Bone marrow (tissue), 2 donors: ENCODE results near the gene TMEM30A.

Experiments used
- DNase-seq, 2 donors: peaks; one replicate each; lab custom pipeline; 2025; lab: John Stamatoyannopoulos, UW

Gene TMEM30A

DNA sequence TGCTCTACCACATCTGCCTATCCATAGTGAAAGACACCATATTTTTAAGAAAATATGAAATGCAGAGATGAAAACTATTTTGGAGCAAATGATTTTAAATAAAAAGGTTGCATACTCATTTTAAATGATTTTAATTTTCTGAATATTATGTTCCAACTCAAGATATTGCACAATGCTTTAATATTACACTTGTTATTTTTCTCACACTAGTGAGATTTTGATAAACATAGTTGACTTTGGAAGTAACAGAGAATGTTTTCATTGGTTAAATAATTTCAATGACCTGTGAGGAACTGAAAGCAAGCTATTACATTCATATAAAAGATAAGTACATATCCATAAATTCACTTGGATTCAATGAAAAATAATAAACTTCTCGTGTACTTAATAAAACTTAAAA, 7.2 kb upstream of the TMEM30A start:
- no peak for DNase-seq

DNA sequence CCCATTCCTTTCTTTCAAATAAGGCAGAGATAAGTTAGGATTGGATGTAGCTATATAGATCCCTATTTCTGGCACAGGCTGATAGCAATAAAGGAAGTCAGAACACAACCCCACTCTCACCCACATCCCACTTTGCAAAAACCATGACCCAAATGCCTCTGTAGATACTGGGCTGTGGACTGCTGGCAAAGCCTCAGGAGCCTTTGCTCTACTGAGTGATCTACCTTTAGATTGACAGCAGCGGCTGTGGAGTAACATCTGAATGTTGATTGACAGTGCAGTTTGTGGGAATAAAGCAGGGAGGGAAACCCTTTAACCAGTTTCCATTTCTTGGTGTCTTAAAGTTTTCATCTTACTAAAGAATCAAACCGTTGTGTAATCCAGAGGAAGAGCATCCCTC, 6.7 kb upstream of the TMEM30A start:
- no peak for DNase-seq

DNA sequence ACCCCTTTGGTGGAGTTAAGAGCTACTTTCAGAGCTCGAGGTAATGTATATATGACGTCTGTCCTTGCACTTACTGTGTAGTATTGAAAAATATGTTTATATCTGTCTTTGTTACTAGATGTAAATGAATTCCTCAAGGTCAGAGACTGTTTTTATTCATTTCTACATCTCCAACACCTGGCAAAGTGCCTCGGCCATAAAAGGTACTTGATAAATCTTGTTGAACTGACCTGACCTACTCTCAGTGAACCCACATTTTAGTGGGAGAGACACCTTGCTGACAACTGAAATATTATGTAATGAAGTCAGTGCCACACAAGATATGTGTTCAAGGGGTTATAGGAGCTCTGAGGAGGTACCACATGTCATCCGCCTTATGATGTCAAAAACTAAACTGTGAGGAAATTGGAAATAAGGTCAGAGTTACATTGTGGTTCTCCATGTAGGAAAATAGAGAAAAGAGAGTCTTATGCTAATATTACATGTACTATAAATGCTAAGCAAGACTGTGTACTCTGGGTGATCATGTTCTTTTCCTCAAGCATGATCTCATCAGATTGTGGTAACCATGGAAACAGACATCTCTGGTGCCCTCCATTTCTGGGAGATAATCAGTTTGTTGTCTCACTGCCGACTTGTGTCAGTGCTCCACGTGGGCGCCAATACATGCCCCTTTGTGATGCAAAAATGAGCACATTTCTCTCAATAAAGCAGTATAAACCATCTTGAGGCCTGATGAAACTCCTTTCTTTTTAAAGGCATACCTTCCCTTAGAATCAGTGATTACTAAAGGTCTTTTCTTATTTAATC, 5.7 kb upstream of the TMEM30A start:
- no peak for DNase-seq

DNA sequence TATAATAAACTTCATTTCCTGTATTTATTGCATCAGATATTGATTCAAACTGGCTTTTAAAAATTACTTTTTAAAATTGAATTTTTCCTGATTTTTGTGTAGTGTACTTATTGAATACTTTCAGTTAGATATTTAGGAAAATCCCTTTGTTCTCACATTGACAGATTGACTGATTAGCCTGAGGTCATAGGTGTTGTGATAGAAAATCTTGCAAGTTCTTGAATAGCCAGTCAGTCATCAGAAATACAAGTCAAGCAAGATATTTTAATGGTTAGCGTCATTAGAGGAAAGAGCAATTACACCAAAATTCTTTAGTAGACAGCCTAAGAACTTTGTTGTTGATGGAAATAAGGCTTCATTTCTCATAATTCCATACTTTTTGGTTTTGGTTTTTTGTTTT, 3.4 kb upstream of the TMEM30A start:
- DNase-seq, result no peak

DNA sequence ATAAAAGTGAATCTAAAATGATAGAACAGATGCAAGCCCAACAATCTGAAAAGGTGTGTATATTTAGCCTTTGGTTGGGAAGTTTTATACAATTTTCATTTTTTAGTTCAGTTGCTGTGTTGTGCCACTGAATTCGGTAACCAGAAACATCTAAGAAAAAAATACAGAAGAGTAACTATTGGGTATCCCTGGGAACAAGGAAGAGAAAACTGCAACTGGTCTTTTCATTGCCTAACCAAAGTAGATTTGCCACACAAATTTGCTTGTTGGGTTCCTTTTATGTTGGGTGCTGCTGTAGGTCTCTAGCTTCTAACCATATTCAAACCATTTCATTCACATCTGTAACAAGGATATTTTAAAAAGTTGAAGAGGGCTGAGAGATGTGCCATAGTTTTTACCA, 2.8 kb upstream of the TMEM30A start:
- DNase-seq, result no peak

DNA sequence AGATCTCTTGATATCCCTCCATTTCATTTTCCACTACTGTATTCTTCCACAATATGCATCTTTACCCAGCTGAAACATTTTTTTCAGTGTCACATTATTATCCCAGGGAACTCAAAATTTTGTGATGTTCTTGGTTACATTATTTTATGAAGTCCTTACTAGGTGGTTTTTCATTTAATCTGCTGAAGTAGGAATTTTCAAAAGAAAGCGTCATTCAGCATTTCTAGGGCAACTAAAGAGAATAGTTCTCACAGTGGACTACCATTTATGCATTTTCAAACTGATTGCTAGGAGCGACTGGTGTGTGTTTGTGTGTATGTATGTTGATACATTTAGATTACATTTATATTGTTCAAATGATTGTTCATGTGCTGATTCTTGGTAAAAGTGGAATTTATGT, 2.4 kb upstream of the TMEM30A start:
- no peak for DNase-seq

DNA sequence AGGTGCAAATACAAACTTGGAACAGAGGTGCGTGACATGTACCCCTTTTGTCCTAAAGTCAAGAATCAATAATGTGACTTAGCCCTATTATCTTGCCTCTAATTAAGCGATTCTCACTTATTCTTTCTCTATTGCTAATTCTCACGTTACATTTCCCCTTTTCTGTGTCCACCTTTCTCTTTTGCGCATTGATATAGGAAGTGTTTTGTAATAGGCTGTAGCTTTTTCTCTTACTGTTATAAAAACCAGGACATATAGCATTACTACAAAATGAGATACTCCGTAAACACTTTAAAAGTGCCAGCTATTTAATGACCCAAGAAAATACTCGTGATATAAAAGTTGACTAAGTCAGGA, 669 bp upstream of the TMEM30A start:
- DNase-seq, result peak in 1 of 2 donors; percentile 35

DNA sequence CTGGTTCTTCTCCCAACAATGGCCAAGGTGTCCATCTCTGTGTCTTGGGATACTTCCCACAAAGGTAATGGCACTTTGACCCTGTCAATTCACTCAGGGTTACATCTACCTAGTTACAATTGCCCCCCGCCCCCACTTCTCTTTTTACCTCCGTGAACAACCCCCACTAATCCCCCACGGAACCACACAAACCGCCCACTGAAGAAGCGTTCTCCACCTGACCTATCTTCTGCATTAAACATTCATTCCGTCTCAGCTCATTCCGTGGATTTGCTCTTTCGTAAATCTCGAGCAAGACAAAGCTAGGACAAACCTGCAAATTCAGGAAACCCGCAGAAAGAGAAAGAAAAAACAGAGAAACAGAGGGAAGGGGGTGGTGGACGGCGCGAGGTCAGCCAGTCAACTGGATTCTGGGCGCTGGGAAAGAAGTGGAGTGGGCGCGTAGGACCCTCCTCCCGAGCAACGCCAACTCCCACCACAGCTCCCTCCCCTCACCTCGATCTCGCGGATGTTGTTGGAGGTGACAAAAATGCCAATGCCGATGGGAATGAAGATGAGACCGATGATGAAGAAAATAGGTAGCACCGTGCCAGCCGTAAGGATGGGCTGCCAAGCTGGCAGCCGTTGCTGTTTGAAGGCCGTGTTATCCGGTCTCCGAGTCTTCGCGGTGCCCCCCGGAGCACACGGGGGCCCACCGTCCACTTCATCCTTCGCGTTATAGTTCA, 523 bp downstream of the TMEM30A start:
- DNase-seq, result peak in 1 of 2 donors; percentile 65

DNA sequence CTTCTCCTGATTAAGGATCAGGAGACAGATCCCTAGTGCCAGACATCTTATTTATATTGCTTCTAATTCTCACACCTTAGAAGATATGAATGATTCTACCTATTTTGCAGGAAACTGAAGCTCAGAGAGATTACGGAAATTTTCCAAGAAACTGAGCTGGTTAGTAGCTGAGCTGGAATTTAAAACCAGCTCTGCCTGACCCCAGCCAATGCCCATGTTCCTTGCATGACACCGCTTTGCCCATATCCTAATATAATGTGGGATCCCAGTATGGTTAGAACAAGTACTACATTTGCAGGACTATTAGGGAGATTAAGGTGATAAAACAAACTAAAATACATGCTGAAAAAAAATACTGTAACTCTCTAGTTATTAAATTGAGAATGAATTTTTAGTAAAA, 1.9 kb downstream of the TMEM30A start:
- DNase-seq, result no peak

DNA sequence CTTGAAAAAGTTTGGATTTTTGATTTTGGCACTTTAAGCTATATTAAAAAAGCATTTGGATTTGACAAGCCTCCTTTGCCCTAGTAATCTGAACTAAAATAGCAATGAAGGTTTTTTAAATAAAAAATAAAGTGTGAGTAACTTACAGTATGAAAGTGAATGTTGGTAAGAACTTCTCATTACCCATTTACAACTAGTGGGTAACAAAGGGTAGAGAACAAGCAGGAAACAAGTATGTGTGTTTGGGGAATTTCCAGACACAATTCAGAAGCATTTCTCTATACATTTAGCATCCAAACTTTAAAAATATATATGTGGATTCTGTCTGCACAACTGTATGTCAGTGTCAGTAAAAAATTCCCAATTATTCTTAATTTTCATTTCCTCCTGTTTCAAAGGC, 2.9 kb downstream of the TMEM30A start:
- peak in 1 of 2 donors; percentile 10 for DNase-seq

DNA sequence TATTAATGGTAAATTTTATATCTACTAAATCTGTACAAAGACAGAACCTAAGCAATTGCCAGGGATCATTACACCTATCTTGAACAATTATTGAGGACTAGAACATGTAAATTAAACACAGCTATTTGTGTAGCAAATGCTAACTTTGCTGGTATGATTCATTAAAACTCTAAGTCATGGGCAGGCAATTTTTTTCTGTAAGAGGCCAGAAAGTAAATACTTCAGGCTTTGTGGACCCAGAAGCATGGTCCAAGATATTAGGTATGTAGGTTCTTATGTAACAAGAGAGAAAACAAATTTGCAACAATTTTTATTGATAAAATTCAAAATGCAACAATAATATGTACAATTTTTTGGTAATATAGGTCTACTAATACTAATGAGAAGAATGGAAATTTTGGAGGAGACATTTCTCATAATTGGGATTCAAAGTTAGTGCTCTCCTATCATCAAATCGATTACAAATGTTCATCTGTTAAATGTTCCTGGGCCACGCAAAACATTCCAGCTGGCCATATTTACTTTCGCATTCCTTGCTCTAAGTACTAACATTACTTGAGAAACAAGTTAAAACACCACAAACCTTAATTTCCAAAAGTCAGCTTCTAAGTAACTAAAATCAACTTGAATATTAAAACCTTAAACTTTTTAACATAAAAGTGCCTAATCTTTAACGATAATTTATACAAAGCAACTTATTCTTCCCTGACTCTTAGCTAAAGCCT, 4.3 kb downstream of the TMEM30A start:
- no peak for DNase-seq

DNA sequence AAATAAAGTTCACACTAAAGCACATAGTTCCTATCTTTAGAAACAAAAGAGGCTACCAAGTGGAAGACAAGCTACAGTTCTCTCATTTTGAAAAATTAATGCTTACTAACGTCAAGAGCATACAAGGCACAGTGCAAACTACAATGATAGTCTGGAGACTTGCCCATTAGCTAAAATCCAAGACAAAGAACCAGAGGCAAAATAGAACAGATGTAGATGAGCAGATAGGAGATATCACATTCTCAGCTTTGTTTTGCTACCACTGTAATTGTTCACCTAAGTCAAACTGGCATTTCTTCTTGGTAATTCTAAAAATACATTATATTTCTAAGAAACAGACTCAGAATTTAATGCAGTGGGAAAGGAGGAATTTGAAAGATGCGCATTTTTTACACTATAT, 5.2 kb downstream of the TMEM30A start:
- no peak for DNase-seq

DNA sequence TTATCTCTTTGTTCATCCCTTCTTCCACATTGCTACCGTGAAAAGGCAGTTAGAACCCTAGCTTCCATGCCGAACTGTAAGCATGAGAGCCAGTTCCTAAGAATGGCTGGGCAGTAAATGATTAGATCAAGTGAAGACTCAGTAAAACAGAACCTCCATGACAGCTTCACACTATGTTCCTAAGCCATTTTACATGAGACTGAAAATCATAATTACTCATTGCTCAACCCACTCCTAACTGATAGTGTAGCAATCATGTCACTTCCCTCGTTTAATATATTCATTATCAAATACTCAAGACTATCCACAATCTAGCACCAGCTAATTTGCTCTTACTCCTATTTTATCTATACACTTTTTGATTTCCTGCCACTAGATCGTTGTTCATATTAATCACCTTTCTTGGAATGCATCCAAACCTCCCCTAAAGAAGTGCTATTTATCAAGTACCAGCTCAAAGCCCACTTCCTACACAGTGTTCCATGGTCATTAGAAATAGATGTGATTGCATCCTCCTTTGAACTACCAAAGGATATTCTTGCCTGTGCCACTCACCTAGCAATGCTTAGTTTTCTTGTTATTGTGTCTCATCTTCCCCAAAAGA, 6.0 kb downstream of the TMEM30A start:
- no peak for DNase-seq

DNA sequence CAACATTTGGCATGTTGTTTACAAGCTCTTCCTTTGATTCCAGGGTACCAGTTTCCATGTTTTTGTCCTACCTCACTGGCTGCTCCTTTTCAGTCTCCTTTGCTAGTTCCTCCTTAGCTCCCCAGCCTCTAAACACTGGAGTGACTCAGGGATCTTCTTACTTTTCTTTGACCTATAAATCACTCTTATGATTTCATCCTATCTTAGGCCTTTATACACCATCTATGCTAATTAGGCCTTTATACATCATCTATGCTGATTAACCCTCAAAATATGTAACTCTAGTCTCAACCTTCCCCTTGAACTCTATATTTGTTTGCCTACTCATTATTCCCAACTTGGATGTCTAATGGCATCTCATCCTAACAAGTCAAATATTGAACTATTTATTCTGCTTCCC, 9.5 kb downstream of the TMEM30A start:
- no peak for DNase-seq

DNA sequence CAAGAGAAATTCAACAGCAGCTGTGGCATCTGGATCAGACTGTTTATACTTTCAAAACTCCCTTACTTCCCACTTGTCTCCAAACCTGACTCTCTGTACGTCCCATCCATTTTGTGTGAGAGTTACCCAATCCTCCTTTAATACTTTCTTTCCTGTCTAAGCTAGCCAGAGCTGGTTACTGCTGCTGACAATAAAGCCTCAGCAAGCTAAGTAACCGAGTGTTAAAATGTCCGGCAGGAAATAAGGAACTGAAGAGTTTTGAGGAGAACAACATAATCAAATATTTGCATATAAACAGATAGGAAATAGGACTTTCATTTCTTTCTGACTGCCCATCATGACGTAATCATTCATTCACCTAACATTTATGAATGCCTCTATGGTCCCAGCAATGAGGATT, 11.6 kb downstream of the TMEM30A start:
- DNase-seq, result no peak

DNA sequence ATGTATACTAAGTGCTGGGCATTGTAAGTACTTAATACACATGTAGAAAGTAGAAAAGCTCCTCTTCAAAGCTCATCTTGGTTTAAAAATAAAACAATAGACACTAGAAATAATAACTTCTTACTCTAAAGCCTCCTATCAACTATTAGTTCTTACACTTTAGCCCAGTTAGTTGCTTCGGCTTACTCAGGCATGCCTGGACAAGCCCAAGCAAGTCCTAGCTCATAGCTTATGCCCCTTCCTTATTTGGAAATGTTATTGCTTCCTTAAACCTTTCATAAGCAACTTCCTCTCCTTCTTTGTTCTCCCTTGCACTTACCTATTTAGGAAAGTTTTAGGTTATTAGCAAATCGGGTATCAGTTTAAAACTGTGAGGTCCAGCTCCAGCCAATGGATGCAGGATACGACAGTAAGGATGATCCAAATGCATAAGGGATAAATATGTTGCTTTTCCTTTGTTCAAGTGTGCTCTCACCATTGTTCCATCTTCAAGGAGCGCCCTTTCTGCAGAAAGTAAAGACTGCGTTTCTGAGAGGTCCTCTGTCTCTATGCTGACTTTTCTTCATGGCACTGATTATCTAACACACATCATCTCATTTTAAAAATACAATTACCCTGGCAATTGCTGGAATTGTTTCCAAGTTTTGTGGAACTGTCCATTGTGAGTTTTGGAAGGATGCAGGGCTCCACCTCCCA, 12.3 kb downstream of the TMEM30A start:
- DNase-seq, result no peak

DNA sequence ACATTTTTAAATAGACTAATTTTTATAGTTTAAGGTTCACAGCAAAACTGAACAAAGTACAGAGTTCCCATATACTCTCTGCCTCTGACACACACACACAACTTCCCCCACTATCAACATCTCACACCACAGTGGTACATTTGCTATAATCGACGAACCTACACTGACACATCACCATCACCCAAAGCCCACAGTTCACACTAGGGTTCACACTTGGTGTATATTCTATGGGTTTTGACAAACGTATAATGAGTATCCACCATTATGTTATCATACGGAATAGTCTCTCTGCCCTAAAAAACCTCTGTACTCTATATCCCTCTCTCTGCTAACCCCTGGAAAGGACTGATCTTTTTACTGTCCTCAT, 15.6 kb downstream of the TMEM30A start:
- DNase-seq, result no peak

DNA sequence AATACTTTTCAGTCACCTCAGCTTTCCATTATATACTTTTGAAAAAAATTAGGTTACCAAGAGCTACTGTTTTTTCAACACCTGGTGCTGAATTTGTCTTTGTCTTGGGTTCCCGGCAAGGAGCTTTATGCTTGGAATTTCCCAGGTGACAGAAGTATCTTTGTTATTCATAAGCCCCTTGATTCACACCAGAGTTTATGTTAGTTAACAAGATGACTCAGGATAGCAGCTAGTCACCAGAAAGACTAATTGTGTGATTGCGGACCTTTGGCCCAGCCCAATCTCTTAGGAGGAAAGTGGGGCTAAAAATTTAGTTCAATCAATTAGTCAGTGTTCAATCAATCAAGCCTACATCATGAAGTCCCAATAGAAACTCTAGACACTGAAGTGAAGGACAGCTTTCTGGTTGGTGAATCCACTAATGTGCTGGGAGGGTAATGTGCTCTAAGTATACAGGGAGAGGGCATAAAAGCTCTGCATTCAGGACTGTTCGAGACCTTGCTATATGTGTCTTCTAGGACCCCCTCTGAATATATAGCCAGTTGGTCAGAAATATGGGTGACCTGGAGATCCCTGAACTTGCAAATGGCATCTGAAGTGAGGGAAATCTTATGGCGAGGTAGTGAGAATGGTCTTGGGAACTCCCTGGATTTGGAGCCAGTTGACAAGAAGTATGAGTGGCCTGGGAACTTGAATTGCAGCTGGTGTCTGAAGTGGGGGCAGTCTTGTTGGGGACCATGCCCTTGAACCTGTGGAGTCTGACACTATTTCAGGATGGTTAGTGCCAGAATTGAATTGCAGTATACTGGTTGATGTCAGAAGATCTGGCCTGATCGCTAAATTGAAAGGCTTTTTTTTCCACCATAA, 16.2 kb downstream of the TMEM30A start:
- no peak for DNase-seq

DNA sequence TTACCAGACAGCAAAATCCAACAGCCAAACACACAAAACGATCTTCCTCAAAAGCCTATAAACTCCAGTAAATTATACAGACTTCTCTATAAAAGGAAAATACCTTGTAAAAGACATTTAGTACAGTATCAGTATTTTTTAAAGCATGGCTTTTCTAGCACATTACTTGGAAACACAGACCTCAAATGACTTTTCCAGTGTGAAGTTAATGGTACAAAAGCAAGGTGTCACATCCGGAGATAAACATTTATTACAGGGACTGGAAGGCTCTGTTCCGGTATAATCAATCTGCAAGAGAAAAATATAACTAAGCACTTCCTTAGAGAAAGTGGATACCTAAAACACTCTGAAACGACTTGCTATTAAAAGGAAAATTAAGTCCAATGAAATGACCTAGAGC, 17.1 kb downstream of the TMEM30A start:
- DNase-seq, result no peak

DNA sequence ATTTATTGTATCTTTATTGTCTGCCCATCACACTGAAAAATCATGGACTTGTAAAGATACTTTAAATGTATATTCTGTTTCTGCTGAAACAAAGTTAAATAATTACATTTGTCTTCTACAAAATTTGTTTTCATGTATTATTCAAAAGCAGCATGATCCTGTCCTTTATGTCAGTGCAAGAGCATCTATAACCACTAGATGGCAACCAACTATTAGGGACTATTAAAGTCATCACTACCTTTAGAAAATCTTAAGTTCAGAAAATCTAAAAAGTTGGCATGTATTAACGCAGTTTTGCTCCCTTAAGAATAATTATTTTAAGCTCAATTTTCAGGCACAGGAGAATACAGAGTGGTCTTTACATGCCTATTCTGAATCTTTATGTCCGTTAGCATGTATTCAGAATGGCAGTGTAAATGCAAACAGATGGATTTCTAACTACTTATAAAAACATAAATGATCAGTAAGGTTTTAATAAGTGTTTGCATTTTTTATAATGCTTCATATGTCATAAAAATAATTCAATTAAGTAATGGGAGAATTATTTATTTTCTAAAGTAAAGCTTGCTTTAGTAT, 17.8 kb downstream of the TMEM30A start:
- DNase-seq, result peak in 1 of 2 donors; percentile 36

DNA sequence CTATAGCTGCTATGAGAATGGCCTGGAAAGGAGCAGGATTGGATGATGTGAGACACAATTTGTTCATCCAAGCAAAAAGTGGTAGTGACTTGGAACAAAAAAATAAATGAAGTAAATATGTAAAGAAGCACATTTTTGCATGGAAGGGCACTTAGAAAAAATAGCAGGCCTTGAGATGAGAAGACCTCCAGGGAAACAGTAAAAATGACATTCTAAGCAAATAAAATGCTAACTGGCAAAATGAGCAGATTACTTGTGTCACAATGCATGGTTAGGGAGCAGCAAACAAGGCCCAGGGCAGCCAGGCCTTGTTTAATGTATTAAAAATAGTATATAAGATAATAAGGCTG, 21.2 kb downstream of the TMEM30A start:
- DNase-seq, result no peak
